SJCRH30 (cell line): Measurements from ENCODE around the gene KMT5B. TPM values are rescaled to one million over a fixed set of nuclear protein-coding genes. Genes with fewer than 3 reads are reported as not detected.

ENCODE experiments used
- DNase-seq, 2 experiments: peaks; one replicate each; pipeline ENCODE4 v3.0.0-alpha.2; 2015 to 2020
- H3K27ac ChIP-seq: fragments of 250-450 bp; sonication (Bioruptor Pico); 2 replicates; pipeline ENCODE4 v1.5.1; 2020; ENCODE audit warnings: mild to moderate bottlenecking, moderate library complexity
- H3K27me3 ChIP-seq: fragments of 250-450 bp; sonication (Bioruptor Pico); 2 replicates; pipeline ENCODE4 v1.5.1; 2020; ENCODE audit warnings: mild to moderate bottlenecking, moderate library complexity
- H3K36me3 ChIP-seq: fragments of 250-450 bp; sonication (Bioruptor Pico); 2 replicates; pipeline ENCODE4 v1.5.1; 2020; ENCODE audit warnings: mild to moderate bottlenecking, moderate library complexity
- H3K4me1 ChIP-seq: fragments of 250-450 bp; sonication (Bioruptor Pico); 2 replicates; pipeline ENCODE4 v1.5.1; 2020; ENCODE audit warnings: mild to moderate bottlenecking, moderate library complexity
- H3K4me3 ChIP-seq: fragments of 250-450 bp; sonication (Bioruptor Pico); 2 replicates; pipeline ENCODE4 v1.5.1; 2020; ENCODE audit warnings: mild to moderate bottlenecking, moderate library complexity
- H3K9me3 ChIP-seq: fragments of 250-450 bp; sonication (Bioruptor Pico); replicated peaks from 2 replicates; pipeline ENCODE4 v1.5.1; 2020; ENCODE audit warnings: mild to moderate bottlenecking, moderate library complexity
- total RNA-seq: library from RNA; depleted of rRNA; stranded (reverse); fragments of >200 nt; shearing (Covaris generic); gene quantifications from 2 replicates; pipeline ENCODE4 v1.2.3, GENCODE V29; 2014

KMT5B gene
- total RNA-seq, 1 experiment from 2014 or later, result 31.4 TPM

- Histone ChIP-seq H3K4me3 (no peak overlapping the region), H3K27me3 (no peaks in the 10 kb centered on the region), H3K9me3 (peaks cover 7% of the 10 kb centered on the region; the same call in 1 of the 2 replicates), H3K4me1 (no peaks in the 10 kb centered on the region), H3K36me3 (no peaks in the 10 kb centered on the region), H3K27ac (no peak overlapping the region)
- no peak for DNase-seq
Measured at GRCh38 chr11:68242616-68243015, 29.5 kb upstream of the KMT5B start.

- Histone ChIP-seq H3K9me3 (0 out of 2 replicates have a peak, but pooled peaks cover 3% of the 10 kb centered on the region), H3K27me3 (no peaks in the 10 kb centered on the region), H3K4me1 (no peaks in the 10 kb centered on the region), H3K36me3 (no peaks in the 10 kb centered on the region), H3K4me3 (no peak overlapping the region), H3K27ac (no peak overlapping the region)
- no peak for DNase-seq
Measured at GRCh38 chr11:68231621-68232020, 18.5 kb upstream of the KMT5B start.

- no peaks in the 10 kb centered on the region for H3K27me3 ChIP-seq
- no peaks in the 10 kb centered on the region for H3K4me1 ChIP-seq
- 0 out of 2 replicates have a peak, but pooled peaks cover 3% of the 10 kb centered on the region for H3K9me3 ChIP-seq
- no peaks in the 10 kb centered on the region for H3K36me3 ChIP-seq
- no peak for DNase-seq
- no peak overlapping the region for H3K4me3 ChIP-seq
- no peak overlapping the region for H3K27ac ChIP-seq
Measured at GRCh38 chr11:68229601-68230000, 16.5 kb upstream of the KMT5B start.

GRCh38 chr11:68226421-68226820 is 13.3 kb upstream of the KMT5B start:
- no peak overlapping the region for H3K27ac ChIP-seq
- H3K4me3 ChIP-seq, result no peak overlapping the region
- no peak for DNase-seq
- no peaks in the 10 kb centered on the region for H3K36me3 ChIP-seq
- H3K27me3 ChIP-seq, result no peaks in the 10 kb centered on the region
- 0 out of 2 replicates have a peak, but pooled peaks cover 3% of the 10 kb centered on the region for H3K9me3 ChIP-seq
- H3K4me1 ChIP-seq, result no peaks in the 10 kb centered on the region

GRCh38 chr11:68224606-68225005 is 11.5 kb upstream of the KMT5B start:
- Histone ChIP-seq H3K9me3 (0 out of 2 replicates have a peak, but pooled peaks cover 3% of the 10 kb centered on the region), H3K4me1 (no peaks in the 10 kb centered on the region), H3K27ac (no peak overlapping the region), H3K36me3 (no peaks in the 10 kb centered on the region), H3K27me3 (no peaks in the 10 kb centered on the region), H3K4me3 (no peak overlapping the region)
- no peak for DNase-seq

GRCh38 chr11:68223275-68223674 is 10.2 kb upstream of the KMT5B start:
- no peaks in the 10 kb centered on the region for H3K27me3 ChIP-seq
- H3K27ac ChIP-seq, result no peak overlapping the region
- H3K36me3 ChIP-seq, result no peaks in the 10 kb centered on the region

GRCh38 chr11:68221406-68221805 is 8.3 kb upstream of the KMT5B start:
- no peaks in the 10 kb centered on the region for H3K9me3 ChIP-seq
- H3K4me1 ChIP-seq, result peaks cover 1% of the 10 kb centered on the region; the same call in 1 of the 2 replicates
- H3K27ac ChIP-seq, result no peak overlapping the region
- no peak overlapping the region for H3K4me3 ChIP-seq
- no peak for DNase-seq
- H3K36me3 ChIP-seq, result no peaks in the 10 kb centered on the region
- no peaks in the 10 kb centered on the region for H3K27me3 ChIP-seq

More at GRCh38 chr11:68223275-68223674, 10.2 kb upstream of the KMT5B start:
- Histone ChIP-seq H3K4me3 (no peak overlapping the region), H3K4me1 (no peaks in the 10 kb centered on the region), H3K9me3 (0 out of 2 replicates have a peak, but pooled peaks cover under 1% of the 10 kb centered on the region)
- DNase-seq, result no peak

- H3K27ac ChIP-seq, result no peak overlapping the region
- peaks cover 8% of the 10 kb centered on the region; the same call in 1 of the 2 replicates for H3K4me1 ChIP-seq
- no peaks in the 10 kb centered on the region for H3K27me3 ChIP-seq
- H3K36me3 ChIP-seq, result no peaks in the 10 kb centered on the region
- peak; percentile 54 to 55 for DNase-seq
- H3K9me3 ChIP-seq, result no peaks in the 10 kb centered on the region
- peak overlapping the region; percentile 35 for H3K4me3 ChIP-seq
Measured at GRCh38 chr11:68216171-68216938, 3.3 kb upstream of the KMT5B start.

GRCh38 chr11:68215524-68216170 is 2.6 kb upstream of the KMT5B start:
- peak; percentile 5 for DNase-seq
- peak overlapping the region; percentile 35 for H3K4me3 ChIP-seq
- H3K36me3 ChIP-seq, result no peaks in the 10 kb centered on the region
- H3K27me3 ChIP-seq, result no peaks in the 10 kb centered on the region
- no peak overlapping the region for H3K27ac ChIP-seq
- no peaks in the 10 kb centered on the region for H3K9me3 ChIP-seq
- peaks cover 8% of the 10 kb centered on the region; the same call in 1 of the 2 replicates for H3K4me1 ChIP-seq

- Histone ChIP-seq H3K27me3 (no peaks in the 10 kb centered on the region), H3K9me3 (no peaks in the 10 kb centered on the region), H3K4me1 (peaks cover 8% of the 10 kb centered on the region; the same call in 1 of the 2 replicates), H3K4me3 (no peak overlapping the region), H3K36me3 (no peaks in the 10 kb centered on the region), H3K27ac (no peak overlapping the region)
- DNase-seq, result no peak
Measured at GRCh38 chr11:68215087-68215445, 2.0 kb upstream of the KMT5B start.

GRCh38 chr11:68214173-68215086 is 1.3 kb upstream of the KMT5B start:
- Histone ChIP-seq H3K27ac (peak overlapping the region; percentile 75), H3K27me3 (no peaks in the 10 kb centered on the region), H3K9me3 (no peaks in the 10 kb centered on the region), H3K36me3 (no peaks in the 10 kb centered on the region), H3K4me3 (peak overlapping the region; percentile 63), H3K4me1 (peaks cover 8% of the 10 kb centered on the region; the same call in 1 of the 2 replicates)
- DNase-seq, result no peak

GRCh38 chr11:68213555-68214172 is 568 bp upstream of the KMT5B start:
- Histone ChIP-seq H3K27ac (peak overlapping the region; percentile 75), H3K36me3 (no peaks in the 10 kb centered on the region), H3K9me3 (no peaks in the 10 kb centered on the region), H3K4me1 (peaks cover 14% of the 10 kb centered on the region; the same call in 1 of the 2 replicates), H3K27me3 (no peaks in the 10 kb centered on the region), H3K4me3 (peak overlapping the region; percentile 63)
- DNase-seq, result peak; percentile 84 to 87

GRCh38 chr11:68212421-68213134 is 518 bp downstream of the KMT5B start:
- peak; percentile 69 to 79 for DNase-seq
- Histone ChIP-seq H3K27ac (no peak overlapping the region), H3K36me3 (no peaks in the 10 kb centered on the region)

More at GRCh38 chr11:68212421-68213134, 518 bp downstream of the KMT5B start:
- Histone ChIP-seq H3K9me3 (no peaks in the 10 kb centered on the region), H3K4me3 (peak overlapping the region; percentile 70), H3K27me3 (no peaks in the 10 kb centered on the region), H3K4me1 (peaks cover 14% of the 10 kb centered on the region; the same call in 1 of the 2 replicates)
